ENCODE results near the gene SBF2. TPM values are rescaled to one million over a fixed set of nuclear protein-coding genes. Genes with fewer than 3 reads are reported as not detected.

The SBF2 gene
- total and polyA plus RNA-seq, 9 of the 15 experiments (the other 6 are each of a cell fraction or from before 2014, with no cell fraction given): 0.80 to 9.5 (median 5.0) TPM

- ATAC-seq (no peak), DNase-seq (ENCODE audit: extremely low read depth in 1 of 4, low spot score in 3 of 4) (no peak), FAIRE-seq (no peak)
- H4K20me1 ChIP-seq (replicated peaks; ENCODE audit: control insufficient read depth, insufficient read depth, low read length): no peaks in the 10 kb centered on the region
- H3K27me3 ChIP-seq (ENCODE audit: control insufficient read depth in 2 of 2, insufficient read depth in 2 of 2, low read length in 2 of 2): no peaks in the 10 kb centered on the region
- H3K4me1 ChIP-seq (replicated peaks in 1 of 2; ENCODE audit: control insufficient read depth in 2 of 2, insufficient read depth in 2 of 2, low read length in 2 of 2): no peaks in the 10 kb centered on the region
- no peak overlapping the region for H3K27ac ChIP-seq (ENCODE audit: extremely low read depth, low read depth, low read length)
- no peaks in the 10 kb centered on the region for H3K79me2 ChIP-seq (ENCODE audit: control insufficient read depth, insufficient read depth, low read length)
- no peak overlapping the region for H3K4me3 ChIP-seq
- H3K9ac ChIP-seq (ENCODE audit: insufficient read depth in 1 of 2, low read depth in 2 of 2, low read length in 2 of 2): no peak overlapping the region
- no peaks in the 10 kb centered on the region for H3K9me1 ChIP-seq (ENCODE audit: control insufficient read depth, insufficient read depth, low read length)
- CTCF ChIA-PET (ENCODE audit: low intra/inter-chr PET ratio): no interaction called here
- intact Hi-C loops (cut with micrococcal nuclease): no loop called here
- H2AFZ ChIP-seq (ENCODE audit: low read depth, low read length): no peak overlapping the region
- no TSS peak for BruUV-seq (replicated peaks)
- POLR2A ChIA-PET: no interaction called here
- no peaks in the 10 kb centered on the region for H3K9me3 ChIP-seq (replicated peaks; ENCODE audit: control insufficient read depth, insufficient read depth, low read depth, low read length)
- no peak overlapping the region for H3K4me2 ChIP-seq (ENCODE audit: insufficient read depth, low read length)
- no peaks in the 10 kb centered on the region for H3K36me3 ChIP-seq (ENCODE audit: control insufficient read depth, insufficient read depth, low read length)
- 0% methylated on average over 1 of the region's 1 CpG for WGBS (ENCODE audit: insufficient coverage, low coverage, missing lambda C conversion rate)
- in situ Hi-C loops (cut with MboI): no loop called here
- no peak for TF ChIP-seq BRD9 (IDR thresholded peaks at IDR 0.05; ENCODE audit: low read depth, partially characterized antibody)
- TF ChIP-seq ZNF699 (CRISPR knock-in tag; IDR thresholded peaks at IDR 0.05; ENCODE audit: insufficient replicate concordance): no peak
- no peak for TF ChIP-seq CREB3 (tag; conservative IDR thresholded peaks at IDR 0.05; ENCODE audit: low read depth)
- TF ChIP-seq RBM17 (IDR thresholded peaks at IDR 0.05; ENCODE audit: borderline replicate concordance, low read depth, low read length): no peak
- no peak for TF ChIP-seq TCF15 (CRISPR knock-in tag; IDR thresholded peaks at IDR 0.05)
- no peak for TF ChIP-seq ATF1 (CRISPR knock-in tag; IDR thresholded peaks at IDR 0.05)
- TF ChIP-seq ATF1 (tag; IDR thresholded peaks at IDR 0.05): no peak
- TF ChIP-seq SRSF9 (IDR thresholded peaks at IDR 0.05; ENCODE audit: borderline replicate concordance, low read depth, low read length): no peak
- no peak for TF ChIP-seq THAP12 (CRISPR knock-in tag; IDR thresholded peaks at IDR 0.05)
- no peak for TF ChIP-seq ATF6 (CRISPR knock-in tag; IDR thresholded peaks at IDR 0.05)
- TF ChIP-seq AFF4 (CRISPR knock-in tag; IDR thresholded peaks at IDR 0.05): no peak
- TF ChIP-seq ZNF316 (IDR thresholded peaks at IDR 0.05): no peak
These were observed 235.7 kb downstream of the SBF2 start for GRCh38 chr11:10058356-10058755.
